Measurements from ENCODE around the gene OR13C9.
"Not testable (repeated sequence)": the region's sequence is repeated elsewhere in the genome, so short reads cannot be mapped to it uniquely, and the experiment has no call there.

Gene OR13C9

GRCh38 chr9:104618104-104618503 lies at the start of gene OR13C9:
Gene OR13C9, minus strand, starts transcription at chr9:104618204. Its CDS starts 0 bp downstream, at chr9:104618204.
- no peak for DNase-seq (ENCODE audit: low read depth)

- no peak for DNase-seq (ENCODE audit: low read depth)
These were observed 40.6 kb upstream of the OR13C9 start for GRCh38 chr9:104658496-104659195.

DNA sequence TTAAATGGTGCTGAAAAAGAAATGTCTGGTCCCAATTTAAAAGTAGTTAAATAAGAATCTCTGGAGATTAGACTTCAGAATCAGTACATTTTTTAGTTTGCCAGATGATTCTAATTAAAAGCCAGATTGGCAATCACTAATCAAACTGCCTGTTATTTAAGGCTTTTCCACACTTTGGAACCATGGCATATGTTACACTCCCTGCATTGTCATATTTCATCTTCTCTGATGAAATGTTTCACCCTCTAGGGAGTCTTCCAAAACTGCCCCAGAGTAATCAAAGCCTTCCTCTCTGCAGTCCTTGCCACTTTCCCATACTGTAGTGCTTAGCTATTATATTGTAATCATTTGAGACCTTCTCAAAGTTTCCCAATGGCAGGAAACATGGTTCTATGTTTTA lies 17.5 kb upstream of the OR13C9 start:
- no peak for DNase-seq (ENCODE audit: low read depth)

GRCh38 chr9:104633976-104634520 lies 16.0 kb upstream of the OR13C9 start:
- DNase-seq (ENCODE audit: low read depth) = no peak

DNA sequence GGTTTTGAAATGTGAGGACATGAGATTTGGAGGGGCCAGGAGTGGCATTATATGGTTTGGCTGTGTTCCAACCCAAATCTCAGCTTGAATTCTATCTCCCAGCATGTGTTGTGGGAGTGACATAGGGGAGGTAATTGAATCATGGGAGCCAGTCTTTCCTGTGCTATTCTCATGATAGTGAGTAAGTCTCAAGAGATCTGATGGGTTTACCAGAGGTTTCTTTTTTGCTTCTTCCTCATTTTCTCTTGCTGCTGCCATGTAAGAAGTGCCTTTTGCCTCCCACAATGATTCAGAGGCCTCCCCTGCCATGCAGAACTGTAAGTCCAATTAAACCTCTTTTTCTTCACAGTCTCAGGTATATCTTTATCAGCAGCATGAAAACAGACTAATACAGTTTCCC lies 8.0 kb upstream of the OR13C9 start:
- DNase-seq (ENCODE audit: low read depth) = not testable (repeated sequence)

- no peak for DNase-seq (ENCODE audit: low read depth)
These were observed 586 bp downstream of the OR13C9 start for GRCh38 chr9:104617418-104617817.

GRCh38 chr9:104611213-104611612 lies 6.8 kb downstream of the OR13C9 start:
- DNase-seq (ENCODE audit: low read depth) = no peak

GRCh38 chr9:104608336-104608735 lies 9.7 kb downstream of the OR13C9 start:
- DNase-seq (ENCODE audit: low read depth) = no peak

DNA sequence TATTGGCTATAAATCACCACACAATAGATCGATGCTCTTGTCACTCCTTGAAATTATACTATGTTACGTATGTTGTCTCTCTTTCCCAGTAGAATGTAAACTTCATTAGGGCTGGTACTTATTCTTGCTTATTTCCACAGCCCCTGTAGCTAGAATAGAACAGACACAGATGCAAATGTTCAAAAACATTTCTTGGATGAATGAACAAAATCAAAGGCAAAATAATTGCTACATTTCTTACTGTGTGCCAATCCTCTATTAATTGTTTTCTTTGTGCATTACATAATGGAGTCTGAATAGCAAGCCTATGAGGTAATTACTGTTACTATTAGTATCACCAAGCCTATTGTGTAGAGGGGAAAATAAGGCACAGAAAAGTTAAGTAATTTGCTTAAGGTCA lies 11.9 kb downstream of the OR13C9 start:
- no peak for DNase-seq (ENCODE audit: low read depth)

- DNase-seq (ENCODE audit: low read depth) = not testable (repeated sequence)
These were observed 12.5 kb downstream of the OR13C9 start, which contains the start of gene OR13C2 for GRCh38 chr9:104605527-104605926. Gene OR13C2, minus strand, starts transcription at chr9:104605627. Its CDS starts 0 bp downstream, at chr9:104605627.

- no peak for DNase-seq (ENCODE audit: low read depth)
These were observed 13.2 kb downstream of the OR13C9 start for GRCh38 chr9:104604801-104605200.

- not testable (repeated sequence) for DNase-seq (ENCODE audit: low read depth)
These were observed 18.7 kb downstream of the OR13C9 start, which contains the start of gene OR13C5 for GRCh38 chr9:104599313-104599712. Gene OR13C5, minus strand, starts transcription at chr9:104599413. Its CDS starts 0 bp downstream, at chr9:104599413.

GRCh38 chr9:104598749-104599148 lies 19.3 kb downstream of the OR13C9 start:
- DNase-seq (ENCODE audit: low read depth) = not testable (repeated sequence)

DNA sequence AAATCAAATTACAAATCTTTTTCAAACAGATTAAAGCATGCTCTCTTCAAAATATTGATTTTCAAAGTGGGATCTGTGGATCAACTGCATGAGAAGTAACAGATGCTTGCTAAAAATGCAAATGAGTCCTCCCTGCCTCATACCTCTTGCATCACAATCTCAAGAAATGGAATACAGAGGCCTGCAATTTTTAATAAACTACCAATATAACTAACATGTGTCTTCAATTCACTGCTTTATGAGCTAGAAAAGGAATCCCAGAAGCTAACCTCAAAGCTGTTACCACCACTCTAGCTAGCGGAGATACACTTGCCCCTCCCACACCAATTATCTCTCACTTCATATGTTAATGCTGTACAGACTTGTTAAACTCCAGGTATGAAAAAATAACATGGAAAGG lies 28.4 kb downstream of the OR13C9 start:
- no peak for DNase-seq (ENCODE audit: low read depth)

DNA sequence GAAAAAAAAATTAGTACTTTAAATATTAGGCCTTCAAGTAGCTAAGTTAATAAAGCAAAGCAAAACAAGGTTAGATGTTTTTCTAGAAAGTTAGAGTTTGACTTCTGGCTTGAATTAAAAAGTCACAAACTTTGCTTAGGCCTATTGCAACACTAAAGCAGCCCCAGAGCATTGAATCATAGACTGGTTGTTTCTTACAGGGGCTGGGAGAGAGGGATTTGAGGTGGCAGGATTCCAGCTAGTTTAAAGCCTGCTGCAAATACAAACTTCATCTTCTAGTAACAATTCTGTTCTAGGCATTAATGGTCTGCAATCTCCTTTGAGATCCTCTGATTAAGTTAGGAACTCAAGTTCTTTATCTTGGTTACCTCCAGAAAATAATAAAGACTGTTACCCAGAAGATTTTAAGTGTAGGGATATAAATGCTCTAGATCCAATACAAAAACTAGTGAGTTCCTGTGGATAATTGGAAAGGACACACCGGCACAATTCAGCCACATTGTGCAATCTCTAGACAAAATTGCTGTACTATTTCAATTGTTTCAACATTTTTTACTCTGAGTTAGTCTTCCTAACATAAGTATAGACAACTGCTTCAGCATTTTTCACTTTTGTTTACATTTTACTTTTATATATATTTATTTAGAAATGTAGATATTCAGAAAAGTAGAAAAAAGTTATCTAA lies 31.4 kb downstream of the OR13C9 start:
- no peak for DNase-seq (ENCODE audit: low read depth)

DNA sequence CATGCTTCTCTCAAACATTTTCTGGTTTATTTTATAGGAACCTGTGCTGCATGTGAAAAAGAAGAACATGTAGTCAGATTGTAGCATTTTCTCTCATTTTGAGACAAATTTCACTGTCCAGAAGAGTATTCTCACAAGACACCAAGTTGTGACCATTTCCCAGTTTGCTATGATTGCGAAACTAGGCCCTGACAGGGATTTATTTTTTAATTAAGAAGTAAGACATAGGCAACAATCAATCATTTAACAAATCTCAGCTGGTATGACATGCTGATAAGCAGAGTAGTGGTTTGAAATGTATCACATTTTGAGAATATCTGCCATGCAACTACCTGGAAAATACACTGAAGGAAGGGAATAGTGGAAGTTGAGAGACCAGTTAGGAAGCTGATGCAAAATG lies 37.4 kb downstream of the OR13C9 start:
- no peak for DNase-seq (ENCODE audit: low read depth)

DNA sequence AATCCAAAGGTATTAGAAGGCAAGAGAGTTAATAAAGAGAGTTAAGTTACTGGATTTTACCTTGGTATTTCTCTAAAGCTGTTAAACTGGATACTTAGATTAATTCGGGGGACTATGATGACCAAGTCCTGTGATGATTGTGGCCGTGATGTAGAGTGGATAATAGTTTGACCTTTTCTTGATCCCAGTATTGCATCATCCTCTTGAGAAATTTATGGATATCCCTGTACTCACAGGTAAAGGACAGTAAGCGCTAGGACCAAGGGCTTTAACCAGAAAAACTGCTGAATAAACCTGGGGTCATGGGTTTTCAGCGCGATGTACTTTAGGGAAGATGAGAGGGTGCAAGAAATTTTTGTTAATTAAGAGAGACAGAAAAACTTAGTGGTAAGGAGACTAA lies 40.7 kb downstream of the OR13C9 start:
- no peak for DNase-seq (ENCODE audit: low read depth)

- DNase-seq (ENCODE audit: low read depth) = no peak
These were observed 42.5 kb downstream of the OR13C9 start for GRCh38 chr9:104575456-104575855.

- DNase-seq (ENCODE audit: low read depth) = no peak
These were observed 45.4 kb downstream of the OR13C9 start for GRCh38 chr9:104572612-104573011.

DNA sequence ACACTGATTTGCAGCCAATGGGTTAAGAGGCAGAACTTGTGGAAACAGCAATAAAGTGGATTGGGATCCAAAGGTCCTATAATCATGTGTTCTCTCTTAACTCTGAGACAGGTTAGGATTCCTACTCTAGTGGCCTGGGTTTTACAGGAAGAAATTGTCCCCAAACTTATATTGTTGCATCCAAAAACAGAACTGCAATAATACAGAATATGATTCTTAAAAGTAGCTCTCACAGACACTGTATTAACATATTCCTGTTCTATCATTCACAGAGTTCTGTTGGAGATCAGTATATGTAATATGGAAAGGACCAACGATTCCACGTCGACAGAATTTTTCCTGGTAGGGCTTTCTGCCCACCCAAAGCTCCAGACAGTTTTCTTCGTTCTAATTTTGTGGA lies 49.1 kb downstream of the OR13C9 start, which contains the start of gene OR13C8:
OR13C8 (plus strand) TSS at position 301 of the 400 bp plus-strand sequence; CDS start at position 301, 0 bp downstream.
- no peak for DNase-seq (ENCODE audit: low read depth)

All from activated T-cell treated with anti-CD3 and anti-CD28 coated beads for 24 hours (primary cell).